Measurements from ENCODE around the gene UBA6. TPM values are rescaled to one million over a fixed set of nuclear protein-coding genes. Genes with fewer than 3 reads are reported as not detected.

UBA6 gene
- total RNA-seq (2022; extraction: Qiagen RNA extraction; ENCODE audit: low read depth): 12.7 to 21.0 TPM (median 17.3 TPM) in 5 replicates

GRCh38 chr4:67700738-67701516, at the start of gene UBA6:
UBA6 (minus strand) TSS chr4:67701155; CDS start chr4:67701119, 36 bp downstream.

Other genes starting within 250 kb of the UBA6 start
- 3.1 to 6.1 TPM (median 4.1 TPM) in 5 replicates for gene CENPC, start 155.7 kb downstream of the UBA6 start, total RNA-seq (2022; extraction: Qiagen RNA extraction; ENCODE audit: low read depth)
- gene STAP1, start 142.4 kb downstream of the UBA6 start, total RNA-seq (2022; extraction: Qiagen RNA extraction; ENCODE audit: low read depth): not detected in 5 replicates
- not detected in 5 replicates for gene GNRHR, start 53.2 kb upstream of the UBA6 start, total RNA-seq (2022; extraction: Qiagen RNA extraction; ENCODE audit: low read depth)
- not detected in 5 replicates for gene TMPRSS11D, start 182.8 kb upstream of the UBA6 start, total RNA-seq (2022; extraction: Qiagen RNA extraction; ENCODE audit: low read depth)